H1 (cell line): ENCODE measurements around the gene SLC22A14.

Experiments
- CTBP2 ChIP-seq: IDR thresholded peaks from 2 replicates; pipeline ENCODE4 v1.7.0; 2011; ENCODE audit warnings: borderline replicate concordance, mild to moderate bottlenecking, moderate library complexity, mixed read lengths, low read length; ENCODE audit not compliant: insufficient read depth, insufficient read length
- EGR1 ChIP-seq: IDR thresholded peaks from 2 replicates; pipeline ENCODE4 v1.6.1; 2011; ENCODE audit warnings: low read depth, low read length, borderline replicate concordance
- EP300 ChIP-seq, 2 experiments: IDR thresholded peaks; 1 replicate in 1 of 2; 2 replicates in 1 of 2; pipeline ENCODE4 v1.6.1; 2011 to 2012; ENCODE audit warnings: low read depth in 2 of 2, low read length in 2 of 2, mild to moderate bottlenecking in 2 of 2, borderline replicate concordance in 1 of 2, inconsistent platforms in 1 of 2, moderate library complexity in 1 of 2
- HDAC6 ChIP-seq: IDR thresholded peaks from one replicate; pipeline ENCODE4 v1.7.1; 2012; ENCODE audit warnings: low read depth, mild to moderate bottlenecking, inconsistent platforms, low read length, moderate library complexity
- POLR2A ChIP-seq, 2 experiments: IDR thresholded peaks; 1 replicate in 1 of 2; 2 replicates in 1 of 2; pipeline ENCODE4 v1.6.1; 2011; ENCODE audit warnings: low read depth in 2 of 2, low read length in 2 of 2, mild to moderate bottlenecking in 2 of 2; ENCODE audit errors: control extremely low read depth in 1 of 2
- POLR2AphosphoS5 ChIP-seq: IDR thresholded peaks from 2 replicates; pipeline ENCODE4 v1.6.1; 2011; ENCODE audit warnings: low read depth, low read length
- TBP ChIP-seq: IDR thresholded peaks from 2 replicates; pipeline ENCODE4 v1.6.1; 2011; ENCODE audit warnings: low read depth, low read length, improper control_type of control experiment
- TF ChIP-seq, protein P1 (sequence below), 3 experiments: IDR thresholded peaks; 1 replicate in 2 of 3; 2 replicates in 1 of 3; pipeline versions ENCODE4 v1.5.1 to v1.6.1; 2011; ENCODE audit warnings: low read length in 3 of 3, mild to moderate bottlenecking in 3 of 3, inconsistent platforms in 2 of 3, low read depth in 1 of 3, moderate library complexity in 1 of 3; ENCODE audit not compliant: insufficient read depth in 1 of 3; ENCODE audit errors: control extremely low read depth in 1 of 3

DNA sequence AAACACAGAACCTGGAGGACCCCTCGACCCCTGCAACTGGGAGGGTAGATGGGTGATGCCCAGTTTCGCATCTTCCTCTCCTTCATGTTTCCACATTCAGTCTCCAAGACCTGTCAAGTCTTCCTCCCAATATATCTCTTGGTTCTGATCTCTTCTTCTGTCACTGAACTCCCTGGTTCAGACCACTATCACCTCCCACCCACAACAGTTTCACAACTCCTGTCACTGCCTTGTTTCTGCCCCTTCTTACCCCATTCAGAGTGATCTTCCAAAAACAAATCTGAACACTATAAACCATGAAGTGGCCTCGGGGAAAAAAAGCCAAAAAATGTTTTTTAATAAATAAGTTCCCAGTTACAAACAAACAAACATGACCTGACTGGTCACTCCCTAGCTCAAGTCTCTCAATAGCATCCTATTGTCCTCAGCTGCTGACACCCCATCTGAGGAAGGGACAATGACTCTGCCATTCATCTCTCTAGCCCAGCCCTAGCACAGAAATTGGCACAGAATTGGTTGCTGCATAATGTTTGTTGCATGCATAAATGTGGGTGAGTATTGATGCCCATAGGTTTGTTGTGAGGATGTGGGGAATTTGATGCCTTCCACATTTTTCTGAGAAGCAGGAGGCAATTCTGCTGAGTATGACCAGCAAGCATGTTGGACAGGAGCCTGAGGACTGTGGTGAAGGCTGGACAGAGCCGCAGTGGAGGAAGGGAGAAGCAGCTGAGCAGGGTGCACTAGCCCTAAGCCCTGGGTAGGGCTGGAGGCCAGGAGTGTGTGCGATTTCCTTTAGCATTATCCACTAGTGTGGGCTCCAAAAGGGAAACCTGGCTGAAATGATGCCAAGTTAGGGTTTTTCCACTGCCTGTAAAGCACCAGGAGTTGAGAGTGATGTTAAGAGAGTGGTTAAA, 52.3 kb downstream of the SLC22A14 start:
- TF ChIP-seq POLR2A (IDR thresholded peaks at IDR 0.05; ENCODE audit: control extremely low read depth in 1 of 2, low read depth in 2 of 2, low read length in 2 of 2) (no peak), CTBP2 (no peak), POLR2AphosphoS5 (no peak), EP300 (IDR thresholded peaks at IDR 0.05; ENCODE audit: borderline replicate concordance in 1 of 2, low read depth in 2 of 2, low read length in 2 of 2) (no peak), TBP (no peak), HDAC6 (no peak), EGR1 (no peak)
- TF ChIP-seq, protein P1, sequence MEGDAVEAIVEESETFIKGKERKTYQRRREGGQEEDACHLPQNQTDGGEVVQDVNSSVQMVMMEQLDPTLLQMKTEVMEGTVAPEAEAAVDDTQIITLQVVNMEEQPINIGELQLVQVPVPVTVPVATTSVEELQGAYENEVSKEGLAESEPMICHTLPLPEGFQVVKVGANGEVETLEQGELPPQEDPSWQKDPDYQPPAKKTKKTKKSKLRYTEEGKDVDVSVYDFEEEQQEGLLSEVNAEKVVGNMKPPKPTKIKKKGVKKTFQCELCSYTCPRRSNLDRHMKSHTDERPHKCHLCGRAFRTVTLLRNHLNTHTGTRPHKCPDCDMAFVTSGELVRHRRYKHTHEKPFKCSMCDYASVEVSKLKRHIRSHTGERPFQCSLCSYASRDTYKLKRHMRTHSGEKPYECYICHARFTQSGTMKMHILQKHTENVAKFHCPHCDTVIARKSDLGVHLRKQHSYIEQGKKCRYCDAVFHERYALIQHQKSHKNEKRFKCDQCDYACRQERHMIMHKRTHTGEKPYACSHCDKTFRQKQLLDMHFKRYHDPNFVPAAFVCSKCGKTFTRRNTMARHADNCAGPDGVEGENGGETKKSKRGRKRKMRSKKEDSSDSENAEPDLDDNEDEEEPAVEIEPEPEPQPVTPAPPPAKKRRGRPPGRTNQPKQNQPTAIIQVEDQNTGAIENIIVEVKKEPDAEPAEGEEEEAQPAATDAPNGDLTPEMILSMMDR (IDR thresholded peaks at IDR 0.05; ENCODE audit: control extremely low read depth in 1 of 3, insufficient read depth in 1 of 3, low read depth in 1 of 3, low read length in 3 of 3), result no peak
